MCF 10A (cell line): ENCODE measurements around the gene CDKL4. TPM values are rescaled to one million over a fixed set of nuclear protein-coding genes. Genes with fewer than 3 reads are reported as not detected.
"Not testable (repeated sequence)": the region's sequence is repeated elsewhere in the genome, so short reads cannot be mapped to it uniquely, and the experiment has no call there.

Experiments used
- BruUV-seq: library from RNA; stranded (reverse); fragments of 400-500 nt; replicated peaks from 2 replicates; lab custom pipeline; 2021; lab: Mats Ljungman, UMichigan
- CTCF ChIA-PET: fragments of 300-600 bp; sonication (Branson Sonifier 250); formaldehyde crosslinking; extraction: SDS; loops from one replicate; lab custom pipeline; 2021; ENCODE audit warnings: antibody characterized with exemption, inconsistent platforms; lab: Yijun Ruan, JAX
- POLR2A ChIA-PET: fragments of 300-600, 350-650 bp; sonication (Branson Sonifier 250); formaldehyde crosslinking; extraction: SDS; loops from one replicate; lab custom pipeline; 2020; ENCODE audit warnings: antibody characterized with exemption, inconsistent platforms; lab: Yijun Ruan, JAX
- DNase-seq: peaks from one replicate; pipeline ENCODE4 v3.0.0-alpha.2; 2018; ENCODE audit not compliant: unreplicated experiment
- H3K27ac Mint-ChIP-seq: one replicate; pipeline ENCODE4 v1.8.0; 2022; ENCODE audit warnings: mild to moderate bottlenecking, low read depth, mixed read lengths; ENCODE audit not compliant: unreplicated experiment
- H3K27me3 Mint-ChIP-seq: one replicate; pipeline ENCODE4 v1.8.0; 2022; ENCODE audit warnings: mixed read lengths; ENCODE audit not compliant: insufficient read depth, unreplicated experiment
- H3K36me3 Mint-ChIP-seq: one replicate; pipeline ENCODE4 v1.8.0; 2022; ENCODE audit warnings: mild to moderate bottlenecking, moderate library complexity, mixed read lengths; ENCODE audit not compliant: insufficient read depth, unreplicated experiment
- H3K4me1 Mint-ChIP-seq: one replicate; pipeline ENCODE4 v1.8.0; 2022; ENCODE audit warnings: mixed read lengths; ENCODE audit not compliant: insufficient read depth, unreplicated experiment
- H3K4me3 Mint-ChIP-seq: one replicate; pipeline ENCODE4 v1.8.0; 2022; ENCODE audit warnings: mild to moderate bottlenecking, moderate library complexity, mixed read lengths; ENCODE audit not compliant: unreplicated experiment
- H3K9me3 Mint-ChIP-seq: one replicate; pipeline ENCODE4 v1.8.0; 2022; ENCODE audit warnings: mixed read lengths; ENCODE audit not compliant: unreplicated experiment
- CTCF ChIP-seq: fragments of 200-600 bp; IDR thresholded peaks from one replicate; pipeline ENCODE4 v1.8.0; 2022; ENCODE audit warnings: antibody characterized with exemption, mild to moderate bottlenecking; ENCODE audit not compliant: unreplicated experiment
- intact Hi-C: fragments of 100-400 bp; cut with micrococcal nuclease; formaldehyde crosslinking; loops from 2 replicates; pipeline ENCODE4 v1.14.1; 2022
- total RNA-seq: library from RNA; stranded (reverse); gene quantifications from 2 replicates; pipeline ENCODE4 v1.2.3, GENCODE V29; 2022

Gene CDKL4
- total RNA-seq, 1 experiment from 2014 or later = not detected

GRCh38 chr2:39141334-39142271, 102.2 kb downstream of the CDKL4 start:
- no peak for TF ChIP-seq CTCF
- peak overlapping the region; percentile 7 for H3K27ac Mint-ChIP-seq
- no peaks in the 10 kb centered on the region for H3K27me3 Mint-ChIP-seq
- BruUV-seq = no TSS peak
- ChIA-PET POLR2A (interaction anchor here (0.8 to 3.2 kb wide), 4 partner anchors 17 to 44 kb away, joined by 3 to 21 read pairs (median 6); partner anchors contain the start of gene SOS1), CTCF (interaction anchor here (0.6 to 2.6 kb wide), 5 partner anchors 30 to 880 kb away, joined by 3 to 9 read pairs (median 3); no protein-coding TSS in a partner anchor)
- intact Hi-C loops = no loop called here
- no peaks in the 10 kb centered on the region for H3K9me3 Mint-ChIP-seq
- peak overlapping the region; percentile 35 for H3K4me3 Mint-ChIP-seq
- H3K4me1 Mint-ChIP-seq = peaks cover 10% of the 10 kb centered on the region
- H3K36me3 Mint-ChIP-seq = no peaks in the 10 kb centered on the region
- DNase-seq = no peak

- ChIA-PET POLR2A (interaction anchor here (1.1 to 3.2 kb wide), 4 partner anchors 16 to 43 kb away, joined by 3 to 21 read pairs (median 16); partner anchors contain the start of gene SOS1), CTCF (interaction anchor here (0.6 to 2.6 kb wide), 5 partner anchors 31 to 437 kb away, joined by 3 to 9 read pairs (median 3); no protein-coding TSS in a partner anchor)
- BruUV-seq, intact Hi-C loops, H3K27ac Mint-ChIP-seq, H3K36me3 Mint-ChIP-seq, DNase-seq, H3K9me3 Mint-ChIP-seq, H3K27me3 Mint-ChIP-seq, H3K4me3 Mint-ChIP-seq, H3K4me1 Mint-ChIP-seq: not testable (repeated sequence)
Measured at GRCh38 chr2:39140948-39141333, 102.8 kb downstream of the CDKL4 start.

- Mint-ChIP-seq H3K27me3 (no peaks in the 10 kb centered on the region), H3K27ac (no peak overlapping the region), H3K4me1 (peaks cover 10% of the 10 kb centered on the region), H3K4me3 (no peak overlapping the region), H3K9me3 (no peaks in the 10 kb centered on the region), H3K36me3 (no peaks in the 10 kb centered on the region)
- CTCF ChIA-PET = interaction anchor here (0.6 to 2.6 kb wide), 3 partner anchors 41 to 89 kb away, joined by 3 to 9 read pairs (median 4); no protein-coding TSS in a partner anchor
- no peak for TF ChIP-seq CTCF
- intact Hi-C loops = no loop called here
- no TSS peak for BruUV-seq
- POLR2A ChIA-PET = interaction anchor here (2.0 to 2.1 kb wide), 2 partner anchors 15 to 20 kb away, joined by 12 to 21 read pairs; partner anchors contain the start of gene SOS1
- DNase-seq = peak; percentile 38
Measured at GRCh38 chr2:39140322-39140847, 103.4 kb downstream of the CDKL4 start.

- Mint-ChIP-seq H3K27ac (peak overlapping the region; percentile 21), H3K27me3 (no peaks in the 10 kb centered on the region), H3K4me1 (peaks cover 10% of the 10 kb centered on the region), H3K36me3 (no peaks in the 10 kb centered on the region), H3K4me3 (no peak overlapping the region), H3K9me3 (no peaks in the 10 kb centered on the region)
- no peak for DNase-seq
- ChIA-PET CTCF (interaction anchor here (0.6 to 2.6 kb wide), 4 partner anchors 40 to 348 kb away, joined by 3 to 9 read pairs (median 4); no protein-coding TSS in a partner anchor), POLR2A (interaction anchor here (2.0 to 2.1 kb wide), 2 partner anchors 15 to 19 kb away, joined by 12 to 21 read pairs; partner anchors contain the start of gene SOS1)
- no TSS peak for BruUV-seq
- intact Hi-C loops = no loop called here
- no peak for TF ChIP-seq CTCF
Measured at GRCh38 chr2:39139511-39140237, 104.1 kb downstream of the CDKL4 start.
